ENCODE measurements around the gene CD24.
A peak's percentile ranks its signal among the peaks of the same experiment; 100 is the strongest.
"Not testable (repeated sequence)": the region's sequence is repeated elsewhere in the genome, so short reads cannot be mapped to it uniquely, and the experiment has no call there.

The CD24 gene

GRCh38 chr6:106974336-106974998 is at the start of gene CD24:
CD24 (minus strand) TSS chr6:106974729; CDS start chr6:106974646, 83 bp downstream.
- peak; percentile 35 for ATAC-seq
- peak; percentile 50 for DNase-seq

GRCh38 chr6:107021446-107022185 is 47.1 kb upstream of the CD24 start:
- no peak for ATAC-seq

GRCh38 chr6:107020239-107020638 is 45.7 kb upstream of the CD24 start:
- DNase-seq (no peak), ATAC-seq (no peak)

More at GRCh38 chr6:107021446-107022185, 47.1 kb upstream of the CD24 start:
- no peak for DNase-seq

GRCh38 chr6:107019628-107020027 is 45.1 kb upstream of the CD24 start:
- not testable (repeated sequence) for DNase-seq, ATAC-seq

GRCh38 chr6:107019047-107019446 is 44.5 kb upstream of the CD24 start:
- no peak for DNase-seq
- ATAC-seq = no peak

GRCh38 chr6:107009499-107009898 is 35.0 kb upstream of the CD24 start:
- ATAC-seq = no peak
- no peak for DNase-seq

GRCh38 chr6:106997392-106998158 is 23.0 kb upstream of the CD24 start:
- peak; percentile 66 for DNase-seq
- ATAC-seq = peak; percentile 43

GRCh38 chr6:106995640-106996039 is 21.1 kb upstream of the CD24 start:
- ATAC-seq (no peak), DNase-seq (no peak)

- not testable (repeated sequence) for DNase-seq, ATAC-seq
Observed at GRCh38 chr6:106989737-106990136, 15.2 kb upstream of the CD24 start.

GRCh38 chr6:106988664-106989063 is 14.1 kb upstream of the CD24 start:
- ATAC-seq (no peak), DNase-seq (no peak)

- ATAC-seq (no peak), DNase-seq (no peak)
Observed at GRCh38 chr6:106981926-106982325, 7.4 kb upstream of the CD24 start.

- ATAC-seq = no peak
- DNase-seq = no peak
Observed at GRCh38 chr6:106980926-106981325, 6.4 kb upstream of the CD24 start.

GRCh38 chr6:106979435-106979884 is 4.9 kb upstream of the CD24 start:
- DNase-seq (peak; percentile 87), ATAC-seq (peak; percentile 58)

GRCh38 chr6:106977246-106977645 is 2.7 kb upstream of the CD24 start:
- no peak for ATAC-seq
- DNase-seq = no peak

GRCh38 chr6:106976270-106976669 is 1.7 kb upstream of the CD24 start:
- DNase-seq = no peak
- ATAC-seq = no peak

GRCh38 chr6:106975738-106976064 is 1.2 kb upstream of the CD24 start:
- no peak for ATAC-seq
- no peak for DNase-seq

GRCh38 chr6:106974999-106975737 is 639 bp upstream of the CD24 start:
- peak; percentile 23 for DNase-seq
- ATAC-seq = peak; percentile 46

GRCh38 chr6:106973836-106974335 is 643 bp downstream of the CD24 start:
- ATAC-seq (peak; percentile 26), DNase-seq (peak; percentile 14)

GRCh38 chr6:106973018-106973835 is 1.3 kb downstream of the CD24 start:
- DNase-seq (peak; percentile 5), ATAC-seq (no peak)

GRCh38 chr6:106972500-106972899 is 2.0 kb downstream of the CD24 start:
- no peak for DNase-seq
- ATAC-seq = no peak

- DNase-seq, ATAC-seq: not testable (repeated sequence)
Observed at GRCh38 chr6:106970769-106971168, 3.8 kb downstream of the CD24 start.
